GM19351 (cell line): ENCODE results near the gene TRMT11.
"Not testable (repeated sequence)": the region's sequence is repeated elsewhere in the genome, so short reads cannot be mapped to it uniquely, and the experiment has no call there.

ENCODE experiments used
- ATAC-seq: cut with Tn5 transposase; IDR thresholded peaks from one replicate; pipeline ENCODE4 v1.9.1; 2021; ENCODE audit warnings: mild to moderate bottlenecking, moderate library complexity; ENCODE audit not compliant: unreplicated experiment

The TRMT11 gene

GRCh38 chr6:125989631-125990030 is 3.3 kb downstream of the TRMT11 start:
- no peak for ATAC-seq

- no peak for ATAC-seq
Measured at GRCh38 chr6:125991653-125992052, 5.3 kb downstream of the TRMT11 start.

GRCh38 chr6:125994670-125995488 is 8.5 kb downstream of the TRMT11 start:
- ATAC-seq, result no peak

GRCh38 chr6:125995972-125996580 is 9.7 kb downstream of the TRMT11 start:
- peak; percentile 95 for ATAC-seq

- ATAC-seq, result no peak
Measured at GRCh38 chr6:126002755-126003679, 16.7 kb downstream of the TRMT11 start.

- no peak for ATAC-seq
Measured at GRCh38 chr6:126007800-126008199, 21.5 kb downstream of the TRMT11 start.

- ATAC-seq, result no peak
Measured at GRCh38 chr6:126010040-126010439, 23.7 kb downstream of the TRMT11 start.

- ATAC-seq, result no peak
Measured at GRCh38 chr6:126015863-126016262, 29.5 kb downstream of the TRMT11 start.

- ATAC-seq, result no peak
Measured at GRCh38 chr6:126016591-126016990, 30.3 kb downstream of the TRMT11 start.

- ATAC-seq, result no peak
Measured at GRCh38 chr6:126017668-126018067, 31.3 kb downstream of the TRMT11 start.

GRCh38 chr6:126020305-126021050 is 34.1 kb downstream of the TRMT11 start:
- ATAC-seq, result no peak

- ATAC-seq, result not testable (repeated sequence)
Measured at GRCh38 chr6:126023474-126023873, 37.1 kb downstream of the TRMT11 start.

GRCh38 chr6:126026001-126026400 is 39.7 kb downstream of the TRMT11 start:
- no peak for ATAC-seq

- no peak for ATAC-seq
Measured at GRCh38 chr6:126027601-126028000, 41.3 kb downstream of the TRMT11 start.

GRCh38 chr6:126030045-126030444 is 43.7 kb downstream of the TRMT11 start:
- no peak for ATAC-seq

GRCh38 chr6:126033696-126034095 is 47.4 kb downstream of the TRMT11 start:
- peak; percentile 95 for ATAC-seq

GRCh38 chr6:126034656-126035055 is 48.3 kb downstream of the TRMT11 start:
- no peak for ATAC-seq

GRCh38 chr6:126035764-126036163 is 49.4 kb downstream of the TRMT11 start:
- ATAC-seq, result no peak

- ATAC-seq, result no peak
Measured at GRCh38 chr6:126038234-126038633, 51.9 kb downstream of the TRMT11 start.

GRCh38 chr6:126039284-126039683 is 52.9 kb downstream of the TRMT11 start:
- no peak for ATAC-seq

- no peak for ATAC-seq
Measured at GRCh38 chr6:126040394-126040793, 54.1 kb downstream of the TRMT11 start.
